H1 (cell line): Measurements from ENCODE around the gene RIPOR2. TPM values are rescaled to one million over a fixed set of nuclear protein-coding genes. Genes with fewer than 3 reads are reported as not detected.

Source experiments
- PHF8 ChIP-seq: fragments of 200-600 bp; sonication (generic); conservative IDR thresholded peaks from 2 replicates; pipeline ENCODE4 v1.7.1; 2012; ENCODE audit warnings: low read depth, mild to moderate bottlenecking, inconsistent platforms, low read length, moderate library complexity
- polyA plus RNA-seq, 7 experiments: library from polyadenylated mRNA; depleted of rRNA in 3 of 7; stranded (reverse) in 5 of 7; unstranded in 2 of 7; fragments of >200 nt in 5 of 7; fragments of 200-250 nt in 2 of 7; gene quantifications; 1 replicate in 5 of 7; 2 replicates in 1 of 7; 4 replicates in 1 of 7; pipeline versions ENCODE4 v1.2.1 to v1.2.3, GENCODE V29; 2011 to 2013; ENCODE audit warnings: missing spikeins in 2 of 7, mixed read lengths in 2 of 7
- total RNA-seq: library from RNA; stranded (reverse); fragmentation: NEBNext Ultra II Directional; extraction: Animal tissue kit (Norgen Biotek cat#: 25700); gene quantifications from 2 replicates; pipeline ENCODE4 v1.2.1, GENCODE V29; 2021

The RIPOR2 gene
- total and polyA plus RNA-seq, 2 of the 8 experiments (the other 6 are each of a cell fraction or from before 2014, with no cell fraction given), result 16.7 to 45.6 TPM

DNA sequence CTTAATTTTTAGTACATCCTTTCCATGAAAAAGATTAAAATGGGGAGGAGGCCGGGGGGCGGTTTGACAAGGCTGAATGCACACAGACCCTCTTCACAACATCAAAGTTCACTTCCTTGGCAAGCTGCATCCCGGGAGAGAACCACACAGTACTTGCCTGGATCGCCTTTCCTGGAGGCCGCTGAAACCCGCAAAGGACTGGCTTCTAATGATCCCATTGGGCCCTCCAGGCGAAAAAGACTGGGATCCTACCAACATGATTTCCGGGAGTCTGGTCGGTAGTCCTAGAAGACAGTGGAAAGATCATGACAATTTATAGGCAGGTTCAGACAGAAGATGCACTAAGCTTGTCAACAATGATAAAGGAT, 60.2 kb downstream of the RIPOR2 start (continued):
- TF ChIP-seq PHF8, result no peak
